ENCODE measurements around the gene INPP5A.
"Not testable (repeated sequence)": the region's sequence is repeated elsewhere in the genome, so short reads cannot be mapped to it uniquely, and the experiment has no call there.

The INPP5A gene, protein sequence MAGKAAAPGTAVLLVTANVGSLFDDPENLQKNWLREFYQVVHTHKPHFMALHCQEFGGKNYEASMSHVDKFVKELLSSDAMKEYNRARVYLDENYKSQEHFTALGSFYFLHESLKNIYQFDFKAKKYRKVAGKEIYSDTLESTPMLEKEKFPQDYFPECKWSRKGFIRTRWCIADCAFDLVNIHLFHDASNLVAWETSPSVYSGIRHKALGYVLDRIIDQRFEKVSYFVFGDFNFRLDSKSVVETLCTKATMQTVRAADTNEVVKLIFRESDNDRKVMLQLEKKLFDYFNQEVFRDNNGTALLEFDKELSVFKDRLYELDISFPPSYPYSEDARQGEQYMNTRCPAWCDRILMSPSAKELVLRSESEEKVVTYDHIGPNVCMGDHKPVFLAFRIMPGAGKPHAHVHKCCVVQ

DNA sequence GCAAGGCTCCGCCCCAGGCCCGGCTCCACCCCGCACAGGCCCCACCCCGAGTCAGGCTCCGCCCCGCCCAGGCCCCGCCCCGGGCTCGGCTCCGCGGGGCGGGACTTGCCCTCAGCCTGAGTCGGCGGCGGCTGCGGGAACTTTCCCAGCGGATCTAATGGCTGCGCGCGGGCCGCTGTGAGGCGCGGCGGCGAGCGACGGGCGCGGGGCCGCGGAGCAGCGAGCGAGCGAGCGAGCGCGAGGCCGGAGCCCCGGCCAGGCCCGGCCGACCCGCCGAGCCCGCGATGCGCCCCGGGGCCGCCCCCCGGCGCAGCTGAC, at the start of gene INPP5A:
INPP5A (plus strand) TSS at position 104 of the 318 bp plus-strand sequence. CDS start 310 bp downstream, outside the sequence.
- no peak for DNase-seq (ENCODE audit: low read depth, low spot score)

GRCh38 chr10:132488231-132488821, 49.3 kb upstream of the INPP5A start:
- DNase-seq (ENCODE audit: low read depth, low spot score), result no peak

DNA sequence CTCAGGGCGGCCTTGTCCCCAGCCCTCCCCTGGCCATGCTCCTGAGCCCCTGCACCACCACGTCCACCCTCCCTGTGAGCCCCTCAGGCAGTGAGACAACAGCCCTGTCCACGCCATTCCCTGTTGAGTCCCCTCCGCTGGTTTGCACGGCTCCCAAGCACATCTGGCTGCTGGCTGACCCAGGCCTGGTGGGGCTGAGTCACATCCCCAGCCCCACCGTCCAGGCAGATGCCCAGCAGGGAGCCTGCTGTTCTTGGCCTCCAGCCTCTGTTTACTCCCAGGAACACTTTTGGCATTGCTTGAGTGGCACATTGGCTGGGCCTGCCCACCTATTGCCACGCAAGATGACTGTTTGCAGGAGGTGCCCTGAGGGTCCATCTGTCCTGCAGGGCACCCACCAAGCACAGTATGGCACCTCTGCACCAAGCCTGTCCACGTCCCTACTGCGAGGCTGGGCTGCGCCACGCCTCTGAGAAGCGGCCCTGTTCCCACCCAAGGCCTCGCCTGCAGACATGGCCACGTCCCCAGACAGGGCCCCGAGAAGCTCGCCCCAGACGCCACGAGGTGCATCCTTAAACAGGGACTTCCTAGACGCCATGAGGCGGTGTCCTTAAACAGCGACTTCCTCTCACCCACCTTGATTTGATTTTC, 48.4 kb upstream of the INPP5A start:
- no peak for DNase-seq (ENCODE audit: low read depth, low spot score)

- DNase-seq (ENCODE audit: low read depth, low spot score), result no peak
Observed at GRCh38 chr10:132489704-132490534, 47.7 kb upstream of the INPP5A start.

DNA sequence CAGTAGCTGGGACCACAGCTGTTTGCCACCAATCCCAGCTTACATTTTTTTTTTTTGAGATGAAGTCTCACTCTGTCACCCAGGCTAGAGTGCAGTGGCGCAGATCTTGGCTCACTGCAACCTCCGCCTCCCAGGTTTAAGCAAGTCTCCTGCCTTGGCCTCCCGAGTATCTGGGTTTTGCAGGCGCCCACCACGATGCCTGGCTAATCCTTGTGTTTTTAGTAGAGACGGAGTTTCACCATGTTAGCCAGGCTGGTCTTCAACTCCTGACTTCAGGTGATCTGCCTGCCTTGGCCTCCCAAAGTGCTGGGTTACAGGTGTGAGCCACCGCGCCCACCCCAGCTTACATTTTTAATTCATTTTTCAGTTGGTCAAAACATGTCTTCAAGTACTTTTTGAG, 46.1 kb upstream of the INPP5A start:
- DNase-seq (ENCODE audit: low read depth, low spot score), result not testable (repeated sequence)

- DNase-seq (ENCODE audit: low read depth, low spot score), result no peak
Observed at GRCh38 chr10:132492323-132493025, 45.1 kb upstream of the INPP5A start.

DNA sequence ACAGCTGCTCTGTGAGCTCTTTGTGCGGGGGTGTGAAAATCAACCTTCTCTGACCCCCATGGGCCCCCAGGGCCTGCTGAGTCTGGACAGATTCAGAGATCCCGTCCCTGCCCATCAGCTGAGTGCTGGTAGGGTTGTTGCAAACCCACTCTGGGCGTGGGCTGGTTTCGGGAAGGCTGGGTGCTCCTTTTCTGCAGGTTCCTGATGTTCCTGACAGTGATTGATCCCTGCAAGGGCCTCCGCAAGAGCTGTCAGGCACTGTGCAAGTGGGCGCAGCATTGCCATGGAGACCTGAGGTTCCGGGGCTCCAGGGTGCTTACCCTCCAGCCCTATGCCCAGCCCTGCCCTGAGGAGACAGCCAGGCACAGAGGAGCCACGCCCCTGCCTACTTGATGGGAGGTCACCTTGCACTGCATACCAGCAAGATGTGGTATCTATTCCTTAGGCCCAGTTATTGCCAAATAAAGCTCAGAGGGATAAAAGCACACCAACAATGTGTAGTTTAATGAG, 44.3 kb upstream of the INPP5A start:
- no peak for DNase-seq (ENCODE audit: low read depth, low spot score)

DNA sequence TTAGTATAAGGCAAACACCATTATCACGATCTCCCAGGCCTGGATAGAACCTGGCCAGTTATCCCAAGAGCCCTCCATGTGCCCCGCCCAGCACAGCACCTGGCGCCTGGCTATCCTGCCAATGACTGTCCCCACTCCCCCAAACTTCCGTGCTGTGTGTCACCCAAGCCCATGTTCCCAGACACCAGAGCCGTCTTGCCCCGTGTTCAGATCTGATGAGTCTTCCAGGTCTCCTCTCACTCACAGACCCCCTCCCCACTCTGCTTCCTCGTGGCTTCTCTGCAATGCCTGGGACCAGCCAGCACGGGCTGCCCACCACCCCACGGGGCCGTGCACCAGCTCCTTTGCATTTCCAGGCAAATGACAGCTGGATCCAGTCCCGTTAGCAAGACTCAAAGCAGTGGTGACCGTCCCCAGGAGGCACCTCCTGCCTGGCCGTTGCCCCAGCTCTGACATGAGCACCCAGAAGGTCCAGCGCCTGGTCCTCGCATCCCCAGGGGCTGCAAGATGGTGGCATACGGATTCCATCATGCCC, 43.8 kb upstream of the INPP5A start:
- no peak for DNase-seq (ENCODE audit: low read depth, low spot score)

DNA sequence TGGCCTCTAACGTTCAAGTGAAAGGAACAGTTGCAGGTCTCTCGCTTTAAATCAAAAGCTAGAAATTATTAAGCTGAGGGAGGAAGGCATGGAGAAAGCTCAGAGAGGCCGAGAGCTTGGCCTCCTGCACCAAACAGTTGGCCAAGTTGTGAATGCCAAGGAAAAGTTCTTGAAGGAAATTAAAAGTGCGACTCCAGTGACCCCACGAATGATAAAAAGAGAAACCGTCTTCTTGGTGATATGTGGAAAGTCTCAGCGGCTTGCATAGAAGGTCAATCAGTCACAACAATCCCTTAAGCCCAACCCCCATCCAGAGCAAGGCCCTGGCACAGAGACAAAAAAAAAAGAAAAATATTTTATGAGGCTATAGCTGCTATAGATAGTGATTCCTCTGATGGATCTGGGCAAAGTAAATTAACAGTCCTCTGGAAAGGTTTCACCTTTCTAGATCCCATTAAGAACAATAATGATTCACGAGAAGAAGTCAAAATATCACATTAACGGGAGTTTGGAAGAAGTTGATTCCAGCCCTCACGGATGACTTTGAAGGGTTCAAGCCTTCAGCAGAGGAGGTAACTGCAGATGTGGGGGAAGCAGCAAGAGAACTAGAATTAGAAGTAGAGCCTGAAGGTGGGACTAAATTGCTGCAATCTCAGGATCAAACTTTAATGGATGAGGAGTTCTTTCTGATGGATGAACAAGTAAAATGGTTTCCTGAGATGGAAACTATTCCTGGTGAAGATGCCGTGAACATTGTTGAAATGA, 42.5 kb upstream of the INPP5A start:
- DNase-seq (ENCODE audit: low read depth, low spot score), result no peak

GRCh38 chr10:132496360-132497062, 41.1 kb upstream of the INPP5A start:
- no peak for DNase-seq (ENCODE audit: low read depth, low spot score)

DNA sequence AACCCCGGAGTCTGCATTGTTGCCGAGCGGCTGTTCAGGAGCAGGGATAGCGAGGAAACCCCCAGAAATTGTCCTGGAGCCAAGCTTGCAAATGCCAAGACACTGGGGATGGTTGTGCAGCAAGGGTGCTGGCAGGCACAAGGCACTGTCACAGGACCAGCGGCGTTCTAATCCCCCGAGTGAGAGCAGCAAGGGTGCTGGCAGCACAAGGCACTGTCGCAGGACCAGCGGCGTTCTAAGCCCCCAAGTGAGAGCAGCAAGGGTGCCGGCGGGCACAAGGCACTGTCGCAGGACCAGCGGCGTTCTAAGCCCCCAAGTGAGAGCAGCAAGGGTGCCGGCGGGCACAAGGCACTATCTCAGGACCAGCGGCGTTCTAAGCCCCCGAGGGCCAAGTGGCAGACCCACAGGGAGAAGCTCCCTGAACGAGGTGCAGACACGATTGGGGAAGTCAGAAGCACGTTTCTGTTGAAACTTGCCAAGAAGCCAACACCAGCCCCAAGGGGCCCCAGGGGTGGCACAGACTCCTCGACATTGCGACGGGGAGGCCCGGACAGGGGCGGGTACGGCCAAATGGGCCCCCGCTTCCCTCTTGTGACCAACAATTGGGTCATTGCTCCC, 40.4 kb upstream of the INPP5A start:
- no peak for DNase-seq (ENCODE audit: low read depth, low spot score)

DNA sequence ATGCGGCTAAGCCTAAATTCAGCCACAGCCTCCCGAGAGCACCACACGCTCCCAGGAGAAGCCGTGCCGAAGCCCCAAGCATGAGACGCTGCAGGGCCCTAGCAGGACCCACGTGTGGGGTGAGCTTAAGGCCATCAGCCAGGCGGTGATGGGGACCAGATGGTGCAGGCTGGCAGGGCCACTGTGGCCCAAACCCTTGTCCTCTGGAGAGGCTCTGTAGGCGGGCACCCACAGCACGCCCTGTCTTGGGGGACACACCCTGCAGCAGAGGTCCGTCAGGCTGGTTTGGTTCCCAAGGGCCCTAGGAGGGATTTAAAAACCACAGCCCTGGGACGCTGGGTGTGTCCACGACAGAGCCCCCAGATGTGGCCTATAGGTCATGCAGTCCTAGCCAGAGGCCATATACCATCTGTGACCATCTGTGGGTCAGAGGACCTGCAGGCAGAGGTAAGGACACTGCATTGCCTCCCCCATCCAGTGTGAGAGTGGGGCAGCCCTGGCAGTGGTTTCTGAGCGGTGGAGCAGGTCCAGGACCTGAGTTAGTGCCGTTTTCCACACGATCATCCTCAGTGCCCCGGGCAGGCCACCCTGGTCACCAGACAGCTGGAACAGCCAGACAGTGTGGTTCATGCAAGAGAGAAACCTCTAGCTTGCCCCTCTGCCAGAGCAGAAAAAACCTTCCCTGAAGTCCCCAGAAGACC, 39.6 kb upstream of the INPP5A start:
- no peak for DNase-seq (ENCODE audit: low read depth, low spot score)

DNA sequence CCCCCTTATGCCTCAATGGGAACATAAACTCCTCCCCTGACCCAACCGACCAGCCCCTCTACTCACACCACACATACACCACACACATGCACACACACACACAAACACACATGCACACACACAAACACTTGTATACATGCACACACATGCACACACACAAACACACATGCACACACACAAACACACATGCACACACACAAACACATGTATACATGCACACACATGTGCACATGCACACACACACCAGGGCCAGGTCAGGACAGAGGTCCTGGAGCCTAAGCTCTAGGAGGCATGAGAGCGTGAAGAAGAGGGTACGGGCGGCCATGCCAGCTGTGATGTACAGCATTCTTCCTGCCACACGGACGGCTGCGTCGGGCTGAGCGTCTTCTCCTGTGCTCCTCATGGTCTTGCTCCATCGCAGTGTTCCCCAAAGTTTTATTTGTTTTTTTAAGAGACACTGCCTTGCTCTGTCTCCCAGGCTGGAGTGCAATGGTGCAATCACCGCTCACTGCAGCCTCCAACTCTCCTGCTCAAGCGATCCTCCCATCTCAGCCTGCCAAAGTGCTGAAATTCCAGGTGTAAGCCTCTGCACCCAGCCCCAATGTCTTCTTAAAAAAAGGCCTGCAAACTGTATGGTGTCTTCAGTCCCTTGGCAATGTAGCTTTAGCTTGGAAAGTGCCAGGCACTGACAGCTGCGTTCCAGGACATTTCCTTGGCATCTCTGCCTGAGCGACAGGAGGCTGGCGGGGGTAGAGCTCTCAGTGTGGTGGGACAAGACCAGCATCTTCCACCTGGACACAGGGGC, 38.8 kb upstream of the INPP5A start:
- DNase-seq (ENCODE audit: low read depth, low spot score), result no peak

DNA sequence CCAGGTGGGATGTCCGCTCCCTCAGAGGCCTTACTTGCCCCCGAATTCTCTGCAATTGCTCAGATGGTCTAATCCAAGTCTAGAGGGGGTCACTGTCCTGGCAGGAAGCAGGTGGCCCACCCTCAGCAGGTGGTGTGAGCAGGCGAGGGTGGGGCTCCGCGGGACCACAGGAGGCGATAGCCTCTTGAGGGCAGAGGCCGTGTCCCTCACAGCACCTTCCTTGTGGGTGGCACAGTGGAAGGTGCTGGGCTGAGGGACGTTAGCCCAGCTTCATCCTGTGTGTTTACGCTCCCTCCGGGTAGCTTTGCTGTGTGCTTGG, 38.3 kb upstream of the INPP5A start:
- DNase-seq (ENCODE audit: low read depth, low spot score), result no peak

- DNase-seq (ENCODE audit: low read depth, low spot score), result no peak
Observed at GRCh38 chr10:132500781-132501415, 36.7 kb upstream of the INPP5A start.

DNA sequence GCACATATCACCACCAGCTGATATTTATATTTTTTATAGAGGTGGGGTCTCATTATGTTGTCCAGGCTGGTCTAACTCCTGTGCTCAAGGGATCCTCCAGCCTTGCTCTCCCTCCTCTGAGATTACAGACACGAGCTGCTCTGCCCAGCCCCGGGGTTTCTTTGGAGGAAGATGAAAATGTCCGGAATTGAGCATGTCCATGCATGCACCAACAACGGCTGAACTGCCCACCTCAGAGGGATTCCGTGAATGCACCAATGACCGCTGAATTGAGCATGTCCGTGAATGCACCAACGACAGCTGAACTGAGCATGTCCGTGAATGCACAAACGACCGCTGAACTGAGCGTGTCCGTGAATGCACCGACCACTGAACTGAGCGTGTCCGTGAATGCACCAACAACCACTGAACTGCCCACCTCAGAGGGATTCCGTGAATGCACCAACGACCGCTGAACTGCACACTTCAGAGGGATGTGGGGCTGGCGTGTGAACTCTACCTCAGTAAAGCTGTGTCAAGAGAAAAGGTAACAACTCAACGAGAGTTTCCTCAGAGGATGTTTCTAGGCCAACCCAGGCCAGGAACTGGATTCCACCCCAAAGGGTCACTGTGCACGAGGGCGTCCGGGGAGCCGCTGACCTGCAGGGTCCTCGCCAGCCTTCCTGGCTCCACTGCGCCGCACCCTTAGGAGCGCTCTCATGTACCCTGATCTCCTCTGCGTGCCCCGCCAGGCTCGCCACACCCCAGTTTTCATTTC, 34.9 kb upstream of the INPP5A start:
- no peak for DNase-seq (ENCODE audit: low read depth, low spot score)
